PC-9 (cell line): ENCODE measurements around the gene RPAP3. TPM values are rescaled to one million over a fixed set of nuclear protein-coding genes. Genes with fewer than 3 reads are reported as not detected.

Experiments
- BruUV-seq: library from RNA; stranded (reverse); fragments of 400-500 nt; replicated peaks from 2 replicates; lab custom pipeline; 2021; lab: Mats Ljungman, UMichigan
- CTCF ChIA-PET: fragments of 300-600 bp; sonication (Branson Sonifier 250); formaldehyde crosslinking; loops from one replicate; lab custom pipeline; 2022; ENCODE audit warnings: antibody characterized with exemption; lab: Charles Lee
- POLR2A ChIA-PET: fragments of 300-600 bp; sonication (Branson Sonifier 250); formaldehyde crosslinking; loops from one replicate; lab custom pipeline; 2022; ENCODE audit warnings: antibody characterized with exemption; ENCODE audit not compliant: unreplicated experiment; lab: Charles Lee
- DNase-seq, 2 experiments: peaks; one replicate each; pipeline versions ENCODE4 v3.0.0 to v3.0.0-alpha.2; 2015 to 2022; ENCODE audit warnings: mixed read lengths in 1 of 2
- H2AFZ ChIP-seq: fragments of 200-600 bp; sonication (generic); 2 replicates; pipeline ENCODE4 v1.8.1; 2017; ENCODE audit warnings: antibody characterized with exemption
- H3F3A ChIP-seq: fragments of 200-600 bp; sonication (generic); 2 replicates; pipeline ENCODE4 v1.8.1; 2017; ENCODE audit warnings: antibody characterized with exemption, mild to moderate bottlenecking, low read depth; ENCODE audit not compliant: insufficient read depth
- H3K27ac ChIP-seq: fragments of 200-600 bp; sonication (generic); 2 replicates; pipeline ENCODE4 v1.6.1; 2016; ENCODE audit warnings: mixed run types
- H3K27me3 ChIP-seq: fragments of 200-600 bp; sonication (generic); 2 replicates; pipeline ENCODE4 v1.6.1; 2016; ENCODE audit warnings: low read depth, mixed run types; ENCODE audit not compliant: insufficient read depth
- H3K36me3 ChIP-seq: fragments of 200-600 bp; sonication (generic); 2 replicates; pipeline ENCODE4 v1.6.1; 2016; ENCODE audit warnings: low read depth, mixed run types
- H3K4me1 ChIP-seq: fragments of 200-600 bp; sonication (generic); replicated peaks from 2 replicates; pipeline ENCODE4 v1.6.1; 2016; ENCODE audit warnings: mixed run types; ENCODE audit not compliant: insufficient read depth
- H3K4me2 ChIP-seq: fragments of 200-600 bp; sonication (generic); 2 replicates; pipeline ENCODE4 v1.6.1; 2017; ENCODE audit warnings: mixed run types
- H3K4me3 ChIP-seq: fragments of 200-600 bp; sonication (generic); 2 replicates; pipeline ENCODE4 v1.6.1; 2016; ENCODE audit warnings: mixed run types
- H3K79me2 ChIP-seq: fragments of 200-600 bp; sonication (generic); 2 replicates; pipeline ENCODE4 v1.6.1; 2017; ENCODE audit warnings: low read depth, mixed run types
- H3K9me2 ChIP-seq: fragments of 200-600 bp; sonication (generic); 2 replicates; pipeline ENCODE4 v1.8.1; 2017; ENCODE audit warnings: mild to moderate bottlenecking; ENCODE audit not compliant: insufficient read depth
- H3K9me3 ChIP-seq: fragments of 200-600 bp; sonication (generic); 2 replicates; pipeline ENCODE4 v1.8.1; 2016; ENCODE audit warnings: low read depth; ENCODE audit not compliant: insufficient read depth
- H4K20me1 ChIP-seq: fragments of 200-600 bp; sonication (generic); 2 replicates; pipeline ENCODE4 v1.8.1; 2017; ENCODE audit not compliant: insufficient read depth
- CTCF ChIP-seq: fragments of 200-600 bp; sonication (generic); conservative IDR thresholded peaks from 2 replicates; pipeline ENCODE4 v1.6.1; 2017; ENCODE audit warnings: mixed run types, antibody characterized with exemption, mild to moderate bottlenecking, moderate library complexity
- EZH2 ChIP-seq: fragments of 200-600 bp; sonication (generic); IDR thresholded peaks from 2 replicates; pipeline ENCODE4 v1.8.0; 2017; ENCODE audit warnings: antibody characterized with exemption, low read depth
- intact Hi-C: fragments of 100-400 bp; cut with micrococcal nuclease; formaldehyde crosslinking; loops from one replicate; pipeline ENCODE4 v1.10.0; 2022; ENCODE audit not compliant: unreplicated experiment
- total RNA-seq: library from RNA; stranded (reverse); gene quantifications from 2 replicates; pipeline ENCODE4 v1.2.3, GENCODE V29; 2021

RPAP3 gene
- total RNA-seq, 1 experiment from 2014 or later = 37.0 TPM

DNA sequence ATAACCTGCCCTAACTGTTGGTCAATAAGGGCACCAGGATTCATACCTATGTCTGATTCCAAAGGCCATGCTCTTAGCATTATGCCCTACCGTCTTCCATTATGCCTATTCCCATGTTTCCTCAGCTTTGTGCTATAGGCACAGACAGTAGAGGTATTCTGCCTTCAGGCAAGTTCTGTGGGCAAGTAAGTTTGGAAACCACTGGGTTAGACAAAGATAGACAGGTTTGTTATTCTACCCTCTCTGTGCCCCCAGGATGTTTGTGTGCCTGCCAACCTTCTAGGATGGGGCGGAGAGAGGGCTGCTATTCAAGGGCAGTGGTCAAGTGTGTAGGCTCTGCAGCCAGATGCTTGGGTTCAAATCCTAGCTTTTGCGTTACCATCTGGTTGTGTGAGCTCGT, 48.3 kb upstream of the RPAP3 start:
- ChIA-PET POLR2A (interaction anchor here (0.5 to 1.5 kb wide), 3 partner anchors 10 to 82 kb away, joined by 3 to 18 read pairs (median 8); no protein-coding TSS in a partner anchor), CTCF (interaction anchor here (1.3 kb wide), 1 partner anchor 11 kb away, joined by 3 read pairs; no protein-coding TSS in a partner anchor)
- TF ChIP-seq CTCF (no peak), EZH2 (no peak)
- no peak overlapping the region for H2AFZ ChIP-seq
- intact Hi-C loops = loop anchor here (2.0 to 5.0 kb wide), 2 partner anchors 71 to 1372 kb away; no protein-coding TSS in a partner anchor
- BruUV-seq = TSS peak; percentile 57
- H3K4me3 ChIP-seq = peak overlapping the region; percentile 29; the same call in 1 of the 2 replicates
- peaks cover 86% of the 10 kb centered on the region for H3K4me1 ChIP-seq
- peaks cover 47% of the 10 kb centered on the region for H3F3A ChIP-seq
- H3K27ac ChIP-seq = peak overlapping the region; percentile 75
- no peaks in the 10 kb centered on the region for H3K36me3 ChIP-seq
- H3K9me2 ChIP-seq = no peaks in the 10 kb centered on the region
- DNase-seq = peak; percentile 69 to 87
- peaks cover 16% of the 10 kb centered on the region; the same call in 1 of the 2 replicates for H3K79me2 ChIP-seq
- no peaks in the 10 kb centered on the region for H4K20me1 ChIP-seq
- peak overlapping the region; percentile 97 for H3K4me2 ChIP-seq
- H3K9me3 ChIP-seq = no peaks in the 10 kb centered on the region
- no peaks in the 10 kb centered on the region for H3K27me3 ChIP-seq

- Histone ChIP-seq H3F3A (peaks cover 47% of the 10 kb centered on the region), H3K9me3 (no peaks in the 10 kb centered on the region), H2AFZ (no peak overlapping the region), H3K79me2 (peaks cover 14% of the 10 kb centered on the region; the same call in 1 of the 2 replicates), H3K4me1 (peaks cover 81% of the 10 kb centered on the region), H3K27me3 (no peaks in the 10 kb centered on the region), H3K9me2 (no peaks in the 10 kb centered on the region), H3K27ac (peak overlapping the region; percentile 75), H3K4me2 (peak overlapping the region; percentile 97), H4K20me1 (no peaks in the 10 kb centered on the region), H3K36me3 (no peaks in the 10 kb centered on the region), H3K4me3 (peak overlapping the region; percentile 29; the same call in 1 of the 2 replicates)
- DNase-seq = peak; percentile 89 to 92
- intact Hi-C loops = loop anchor here (1.0 to 5.0 kb wide), 3 partner anchors 15 to 1371 kb away; no protein-coding TSS in a partner anchor
- POLR2A ChIA-PET = no interaction called here
- BruUV-seq = no TSS peak
- TF ChIP-seq CTCF (no peak; the same call in 1 of the 2 replicates), EZH2 (no peak)
- CTCF ChIA-PET = interaction anchor here (0.8 kb wide), 1 partner anchor 9 kb away, joined by 6 read pairs; no protein-coding TSS in a partner anchor
Observed at GRCh38 chr12:47753021-47754001, 47.5 kb upstream of the RPAP3 start.

DNA sequence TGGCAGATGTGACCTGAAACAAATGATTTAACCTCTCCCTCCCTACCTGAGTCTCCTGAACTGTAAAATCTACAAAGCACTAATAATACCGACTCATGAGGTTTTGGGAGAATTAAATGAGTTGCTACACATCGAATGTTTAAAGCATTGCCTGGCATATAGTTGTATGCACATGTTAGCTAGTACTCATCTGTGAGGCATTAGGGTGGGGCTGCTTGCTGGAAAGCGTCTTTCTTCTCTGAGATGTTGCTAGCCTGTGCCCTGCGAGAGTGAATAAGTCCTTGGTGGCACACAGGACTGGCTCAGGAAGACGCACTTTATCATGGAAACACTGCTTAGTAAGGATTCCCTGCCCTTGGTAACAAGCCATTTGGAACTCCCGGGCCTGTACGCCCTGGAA, 46.7 kb upstream of the RPAP3 start:
- CTCF ChIA-PET = no interaction called here
- Histone ChIP-seq H3F3A (peaks cover 50% of the 10 kb centered on the region), H3K9me2 (no peaks in the 10 kb centered on the region), H2AFZ (no peak overlapping the region), H3K27ac (peak overlapping the region; percentile 75), H3K4me2 (peak overlapping the region; percentile 97), H3K4me1 (peaks cover 73% of the 10 kb centered on the region), H4K20me1 (no peaks in the 10 kb centered on the region), H3K4me3 (0 out of 2 replicates have a peak overlapping the region, but pooled peaks have one; percentile 7), H3K36me3 (no peaks in the 10 kb centered on the region), H3K27me3 (no peaks in the 10 kb centered on the region), H3K79me2 (peaks cover 12% of the 10 kb centered on the region; the same call in 1 of the 2 replicates), H3K9me3 (no peaks in the 10 kb centered on the region)
- no peak for TF ChIP-seq EZH2
- TF ChIP-seq CTCF = no peak
- POLR2A ChIA-PET = no interaction called here
- intact Hi-C loops = loop anchor here (5.0 kb wide), 1 partner anchor 1370 kb away; no protein-coding TSS in a partner anchor
- DNase-seq = peak; percentile 54 to 86
- no TSS peak for BruUV-seq
